Peyer's patch (tissue), 4 donors: ENCODE results near the gene MACC1. TPM values are rescaled to one million over a fixed set of nuclear protein-coding genes. Genes with fewer than 3 reads are reported as not detected.

Experiments
- DNase-seq, 3 donors: peaks; one replicate each; pipeline ENCODE4 v3.0.0-alpha.2; 2017 to 2019
- H3K27ac ChIP-seq, 4 donors: fragments of 200-600 bp; sonication (generic); one replicate each; pipeline ENCODE4 v1.5.1; 2016 to 2019
- H3K27me3 ChIP-seq, 2 donors: fragments of 200-600 bp; sonication (generic); one replicate each; pipeline ENCODE4 v1.5.1; 2019
- H3K36me3 ChIP-seq, 3 donors: fragments of 200-600 bp; sonication (generic); one replicate each; pipeline ENCODE4 v1.5.1; 2016 to 2019
- H3K4me1 ChIP-seq, 4 donors: fragments of 200-600 bp; sonication (generic); one replicate each; pipeline ENCODE4 v1.5.1; 2016 to 2019
- H3K4me3 ChIP-seq, 4 donors: fragments of 200-600 bp; sonication (generic); 1 replicate in 3 of 4; 2 replicates in 1 of 4; pipeline ENCODE4 v1.5.1; 2016 to 2019; ENCODE audit warnings: mild to moderate bottlenecking in 1 of 4
- H3K9me3 ChIP-seq, 4 donors: fragments of 200-600 bp; sonication (generic); one replicate each; pipeline ENCODE4 v1.5.1; 2016 to 2019; ENCODE audit warnings: mild to moderate bottlenecking in 1 of 4
- CTCF ChIP-seq, 6 experiments: fragments of 450-650 bp in 4 of 6; fragments of 200-600 bp in 2 of 6; sonication (generic) in 1 of 6; IDR thresholded peaks; one replicate each; pipeline ENCODE4 v1.5.1; 2017 to 2019; ENCODE audit warnings: antibody characterized with exemption in 6 of 6, mild to moderate bottlenecking in 3 of 6, moderate library complexity in 1 of 6
- POLR2A ChIP-seq, 2 donors: fragments of 450-650 bp; IDR thresholded peaks; one replicate each; pipeline ENCODE4 v1.5.1; 2017; ENCODE audit warnings: antibody characterized with exemption in 2 of 2, mild to moderate bottlenecking in 2 of 2, moderate library complexity in 2 of 2
- total RNA-seq, 4 donors: library from RNA; depleted of rRNA; stranded (reverse); fragments of >200 nt; gene quantifications; one replicate each; pipeline ENCODE4 v1.1.0, GENCODE V29; 2016

Gene MACC1
- total RNA-seq, 4 donors from 2014 or later = 25.6 to 79.4 (median 71.1) TPM

GRCh38 chr7:20158684-20159083 lies 58.5 kb downstream of the MACC1 start:
- H3K27ac ChIP-seq = no peak overlapping the region
- no peaks in the 10 kb centered on the region for H3K9me3 ChIP-seq
- no peaks in the 10 kb centered on the region for H3K4me1 ChIP-seq
- no peak for TF ChIP-seq POLR2A (IDR thresholded peaks at IDR 0.05)
- TF ChIP-seq CTCF (IDR thresholded peaks at IDR 0.05) = peak in 4 of 6 experiments; percentile 22 to 57 (median 42)
- no peaks in the 10 kb centered on the region for H3K36me3 ChIP-seq
- no peak overlapping the region for H3K4me3 ChIP-seq
- H3K27me3 ChIP-seq = no peaks in the 10 kb centered on the region
- DNase-seq = no peak

DNA sequence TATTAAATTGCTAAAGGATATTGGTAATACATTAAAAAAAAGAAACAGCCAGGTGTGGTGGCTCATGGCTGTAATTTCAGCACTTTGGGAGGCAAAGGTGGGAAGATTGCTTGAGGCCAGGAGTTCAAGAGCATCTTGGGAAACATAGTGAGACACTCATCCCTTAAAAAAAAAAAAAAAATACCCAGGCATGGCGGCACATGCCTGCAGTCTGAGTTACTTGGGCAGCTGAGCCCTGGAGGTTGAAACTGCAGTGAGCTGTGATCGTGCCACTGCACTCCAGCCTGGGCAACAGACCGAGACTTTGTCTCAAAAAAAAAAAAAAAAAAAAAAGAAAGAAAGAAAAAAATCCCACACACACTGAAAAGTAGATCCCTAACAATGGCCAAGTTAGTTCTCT lies 59.7 kb downstream of the MACC1 start:
- no peaks in the 10 kb centered on the region for H3K27me3 ChIP-seq
- H3K27ac ChIP-seq = no peak overlapping the region
- TF ChIP-seq POLR2A (IDR thresholded peaks at IDR 0.05) (no peak), CTCF (IDR thresholded peaks at IDR 0.05) (no peak)
- H3K4me1 ChIP-seq = no peaks in the 10 kb centered on the region
- H3K9me3 ChIP-seq = no peaks in the 10 kb centered on the region
- no peak overlapping the region for H3K4me3 ChIP-seq
- DNase-seq = no peak
- H3K36me3 ChIP-seq = no peaks in the 10 kb centered on the region

DNA sequence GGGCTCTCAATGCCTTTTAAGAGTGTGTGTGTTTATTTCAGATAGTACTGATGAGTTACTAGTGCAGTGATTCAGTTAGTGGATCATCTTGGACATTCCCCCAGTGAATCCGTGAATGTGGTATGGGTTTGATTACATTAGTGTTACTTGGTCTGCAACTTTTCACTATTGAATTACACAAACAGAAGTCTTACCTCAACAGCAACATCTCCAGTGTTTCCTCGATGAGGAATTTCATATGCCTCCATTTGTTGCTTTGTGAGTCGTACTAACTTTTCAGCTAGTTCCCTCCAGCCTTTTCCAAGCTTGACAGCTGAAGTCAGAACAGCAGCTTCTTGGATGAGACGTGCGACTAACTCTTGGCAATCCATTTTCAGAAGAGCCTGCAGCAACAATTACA lies 63.2 kb downstream of the MACC1 start:
- H3K9me3 ChIP-seq = no peaks in the 10 kb centered on the region
- DNase-seq = no peak
- no peak overlapping the region for H3K4me3 ChIP-seq
- H3K27ac ChIP-seq = no peak overlapping the region
- TF ChIP-seq CTCF (IDR thresholded peaks at IDR 0.05) (no peak), POLR2A (IDR thresholded peaks at IDR 0.05) (no peak)
- H3K27me3 ChIP-seq = no peaks in the 10 kb centered on the region
- H3K4me1 ChIP-seq = no peaks in the 10 kb centered on the region
- H3K36me3 ChIP-seq = no peaks in the 10 kb centered on the region

GRCh38 chr7:20153567-20153966 lies 63.6 kb downstream of the MACC1 start:
- Histone ChIP-seq H3K4me1 (no peaks in the 10 kb centered on the region), H3K27me3 (no peaks in the 10 kb centered on the region), H3K9me3 (no peaks in the 10 kb centered on the region), H3K36me3 (no peaks in the 10 kb centered on the region), H3K27ac (no peak overlapping the region), H3K4me3 (no peak overlapping the region)
- DNase-seq = no peak
- TF ChIP-seq CTCF (IDR thresholded peaks at IDR 0.05) (no peak), POLR2A (IDR thresholded peaks at IDR 0.05) (no peak)

GRCh38 chr7:20152511-20152910 lies 64.7 kb downstream of the MACC1 start:
- peak overlapping the region in 1 of 4 donors; percentile 25 for H3K27ac ChIP-seq
- H3K9me3 ChIP-seq = no peaks in the 10 kb centered on the region
- H3K27me3 ChIP-seq = no peaks in the 10 kb centered on the region
- no peak for DNase-seq
- TF ChIP-seq CTCF (IDR thresholded peaks at IDR 0.05) (no peak), POLR2A (IDR thresholded peaks at IDR 0.05) (no peak)
- no peak overlapping the region for H3K4me3 ChIP-seq
- no peaks in the 10 kb centered on the region for H3K4me1 ChIP-seq
- H3K36me3 ChIP-seq = no peaks in the 10 kb centered on the region
